ENCODE results near the gene ZNF644.

Gene ZNF644

DNA sequence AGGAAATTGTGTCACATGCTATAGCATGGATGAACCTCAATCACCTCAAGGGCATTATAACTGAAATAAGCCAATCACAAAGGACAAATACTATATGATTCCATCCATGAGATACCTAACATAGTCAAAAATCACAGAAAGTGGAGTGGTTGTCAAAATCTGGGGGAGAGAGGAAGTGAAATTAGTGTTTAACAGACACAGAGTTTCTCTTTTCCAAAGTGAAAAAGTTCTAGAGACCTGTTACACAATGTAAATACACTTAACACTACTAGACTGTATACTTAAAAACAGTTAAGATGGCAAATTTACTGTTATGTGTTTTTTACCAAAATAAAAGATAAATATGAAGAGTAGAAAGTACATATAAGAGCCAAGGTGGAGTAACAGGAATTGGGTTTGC lies 31.8 kb downstream of the ZNF644 start:
- TF ChIP-seq, protein P1, sequence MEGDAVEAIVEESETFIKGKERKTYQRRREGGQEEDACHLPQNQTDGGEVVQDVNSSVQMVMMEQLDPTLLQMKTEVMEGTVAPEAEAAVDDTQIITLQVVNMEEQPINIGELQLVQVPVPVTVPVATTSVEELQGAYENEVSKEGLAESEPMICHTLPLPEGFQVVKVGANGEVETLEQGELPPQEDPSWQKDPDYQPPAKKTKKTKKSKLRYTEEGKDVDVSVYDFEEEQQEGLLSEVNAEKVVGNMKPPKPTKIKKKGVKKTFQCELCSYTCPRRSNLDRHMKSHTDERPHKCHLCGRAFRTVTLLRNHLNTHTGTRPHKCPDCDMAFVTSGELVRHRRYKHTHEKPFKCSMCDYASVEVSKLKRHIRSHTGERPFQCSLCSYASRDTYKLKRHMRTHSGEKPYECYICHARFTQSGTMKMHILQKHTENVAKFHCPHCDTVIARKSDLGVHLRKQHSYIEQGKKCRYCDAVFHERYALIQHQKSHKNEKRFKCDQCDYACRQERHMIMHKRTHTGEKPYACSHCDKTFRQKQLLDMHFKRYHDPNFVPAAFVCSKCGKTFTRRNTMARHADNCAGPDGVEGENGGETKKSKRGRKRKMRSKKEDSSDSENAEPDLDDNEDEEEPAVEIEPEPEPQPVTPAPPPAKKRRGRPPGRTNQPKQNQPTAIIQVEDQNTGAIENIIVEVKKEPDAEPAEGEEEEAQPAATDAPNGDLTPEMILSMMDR (conservative IDR thresholded peaks at IDR 0.05; ENCODE audit: low read depth, low read length), result no peak
- H3K4me3 ChIP-seq (ENCODE audit: low read length), result no peak overlapping the region
- no peak for DNase-seq (ENCODE audit: low read depth)

DNA sequence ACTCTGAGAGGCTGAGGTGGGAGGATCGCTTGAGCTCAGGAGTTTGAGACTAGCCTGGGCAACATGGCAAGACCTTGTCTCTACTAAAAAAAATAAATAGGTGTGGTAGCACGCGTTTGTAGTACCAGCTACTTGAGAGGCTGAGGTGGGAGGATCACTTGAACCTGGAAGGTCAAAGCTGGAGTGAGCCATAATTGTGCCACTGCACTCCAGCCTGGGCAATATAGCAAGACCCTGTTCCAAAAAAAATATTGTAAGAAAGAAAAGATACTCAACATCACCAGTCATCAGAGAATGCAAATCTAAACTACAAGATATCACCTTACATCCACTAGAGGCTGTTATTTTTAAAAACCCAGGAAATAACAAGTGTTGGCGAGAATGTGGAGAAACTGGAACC lies 32.5 kb downstream of the ZNF644 start:
- TF ChIP-seq, protein P1 (conservative IDR thresholded peaks at IDR 0.05; ENCODE audit: low read depth, low read length), result no peak
- H3K4me3 ChIP-seq (ENCODE audit: low read length), result no peak overlapping the region
- DNase-seq (ENCODE audit: low read depth), result no peak

DNA sequence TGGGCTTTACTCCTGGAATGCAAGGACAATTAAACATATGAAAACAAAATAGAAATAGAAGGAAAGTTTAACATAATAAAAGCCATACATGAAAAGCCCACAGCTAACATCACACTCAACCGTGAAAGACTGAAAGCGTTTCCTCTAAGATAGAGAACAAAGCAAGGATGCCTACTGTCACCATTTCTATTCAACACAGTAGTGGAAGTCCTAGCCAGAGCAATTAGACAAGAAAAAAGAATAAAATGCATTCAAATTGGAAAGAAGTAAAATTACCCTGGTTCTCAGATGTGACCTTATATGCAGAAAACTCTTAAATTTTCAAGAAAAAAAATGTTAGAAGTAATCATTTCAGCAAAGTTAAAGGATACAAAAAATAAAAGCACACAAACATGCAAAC lies 34.0 kb downstream of the ZNF644 start:
- no peak for DNase-seq (ENCODE audit: low read depth)
- no peak overlapping the region for H3K4me3 ChIP-seq (ENCODE audit: low read length)
- TF ChIP-seq, protein P1 (conservative IDR thresholded peaks at IDR 0.05; ENCODE audit: low read depth, low read length), result no peak

DNA sequence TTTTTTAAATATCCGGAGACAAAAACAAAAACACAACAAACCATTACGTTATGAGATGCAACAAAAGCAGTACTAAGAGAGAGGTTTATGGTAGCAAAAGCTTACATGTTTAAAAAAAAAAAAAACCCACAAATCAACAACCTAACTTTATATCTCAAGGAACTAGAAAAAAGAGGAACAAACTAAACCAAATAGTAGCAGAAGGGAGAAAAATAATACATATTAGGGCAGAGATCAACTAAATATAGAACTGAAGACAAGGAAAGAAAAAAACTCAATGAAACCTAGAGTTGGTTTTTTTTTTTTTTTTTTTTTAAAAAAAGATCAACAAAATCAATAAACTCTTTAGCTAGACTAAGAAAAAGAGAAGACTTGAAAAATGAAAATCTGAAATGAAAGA lies 34.9 kb downstream of the ZNF644 start:
- TF ChIP-seq, protein P1 (conservative IDR thresholded peaks at IDR 0.05; ENCODE audit: low read depth, low read length), result no peak
- no peak for DNase-seq (ENCODE audit: low read depth)
- no peak overlapping the region for H3K4me3 ChIP-seq (ENCODE audit: low read length)

DNA sequence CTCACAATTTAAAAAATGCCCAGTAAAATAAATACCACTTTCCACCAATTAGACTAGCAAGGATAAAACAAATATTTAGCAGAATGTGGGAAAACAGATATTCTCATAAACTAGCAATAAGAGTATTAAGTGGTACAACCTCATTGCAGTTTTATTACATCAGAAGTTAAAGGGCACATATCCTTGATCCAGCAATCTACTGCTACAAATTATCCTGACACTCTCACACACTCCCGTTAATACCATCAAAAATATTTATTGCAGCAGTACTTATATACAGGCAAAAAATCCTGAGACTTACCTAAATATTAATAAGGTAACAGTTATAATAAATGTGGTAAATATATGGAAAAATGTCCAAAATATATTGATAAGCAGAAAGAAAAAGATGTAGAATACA lies 44.3 kb downstream of the ZNF644 start:
- TF ChIP-seq, protein P1 (conservative IDR thresholded peaks at IDR 0.05; ENCODE audit: low read depth, low read length), result no peak
- no peak for DNase-seq (ENCODE audit: low read depth)
- H3K4me3 ChIP-seq (ENCODE audit: low read length), result no peak overlapping the region

DNA sequence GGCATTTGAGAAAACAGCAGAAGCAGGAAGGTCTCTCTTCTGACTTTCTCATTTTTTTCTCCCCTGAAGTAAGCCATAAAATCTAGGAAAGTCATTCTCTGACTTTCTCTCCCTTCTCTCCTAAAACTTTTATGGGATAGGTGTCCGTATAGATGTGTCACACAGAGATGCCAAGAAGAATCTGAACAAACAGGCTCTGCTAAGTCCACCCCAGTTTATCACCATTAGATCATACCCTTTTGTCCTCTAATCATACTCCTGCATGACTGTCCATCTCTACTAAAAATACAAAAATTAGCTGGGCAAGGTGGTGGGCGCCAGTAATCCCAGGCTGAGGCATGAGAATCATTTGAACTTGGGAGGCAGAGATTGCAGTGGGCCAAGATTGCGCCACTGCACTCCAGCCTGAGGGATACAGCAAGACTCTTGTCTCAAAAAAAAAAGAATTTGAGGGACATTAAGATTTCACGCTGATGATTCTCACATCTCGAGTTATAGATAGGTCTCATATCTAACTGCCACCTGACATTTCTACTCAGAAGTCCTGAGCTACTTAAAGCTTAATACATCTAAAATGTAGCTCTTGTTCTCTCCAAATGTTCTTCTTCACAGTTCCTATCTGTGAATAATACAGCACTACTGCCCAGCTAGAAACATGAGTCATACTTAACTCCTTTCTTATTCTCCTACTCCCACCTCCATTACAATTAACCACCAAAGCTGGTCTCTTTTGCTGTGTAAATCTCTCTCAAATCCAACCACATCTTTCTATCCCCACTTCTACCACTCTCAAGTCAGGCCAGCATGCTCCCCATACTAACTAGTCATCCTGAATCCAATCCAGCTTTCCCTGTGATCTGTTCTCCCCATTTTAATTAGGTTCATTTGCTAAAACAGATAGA lies 47.7 kb downstream of the ZNF644 start:
- no peak overlapping the region for H3K4me3 ChIP-seq (ENCODE audit: low read length)
- peak; percentile 21 for DNase-seq (ENCODE audit: low read depth)
- TF ChIP-seq, protein P1 (conservative IDR thresholded peaks at IDR 0.05; ENCODE audit: low read depth, low read length), result no peak

DNA sequence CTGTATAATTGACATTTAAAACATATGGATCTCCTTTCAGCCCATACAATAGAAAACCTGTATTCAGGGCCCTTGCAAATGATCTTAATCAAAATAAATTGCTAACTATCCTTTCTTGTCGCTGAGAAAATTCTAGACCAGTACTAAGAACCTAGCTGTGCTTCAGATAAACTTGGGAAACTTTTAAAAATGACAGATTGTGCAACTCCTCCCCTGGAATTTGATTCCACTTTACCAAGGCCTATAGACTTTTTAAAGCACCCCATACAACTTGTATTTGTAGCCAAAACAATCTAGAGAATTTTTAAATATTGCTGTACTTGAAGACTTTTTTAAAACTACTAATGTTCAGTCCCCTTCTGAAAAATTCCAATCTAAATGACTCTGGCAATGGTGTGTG lies 51.6 kb downstream of the ZNF644 start:
- H3K4me3 ChIP-seq (ENCODE audit: low read length), result no peak overlapping the region
- TF ChIP-seq, protein P1 (conservative IDR thresholded peaks at IDR 0.05; ENCODE audit: low read depth, low read length), result no peak
- DNase-seq (ENCODE audit: low read depth), result no peak
